ENCODE results near the gene ANO3. TPM values are rescaled to one million over a fixed set of nuclear protein-coding genes. Genes with fewer than 3 reads are reported as not detected.

The ANO3 gene
- total RNA-seq, 6 experiments from 2014 or later, result 0.71 to 2.6 (median 1.4) TPM

DNA sequence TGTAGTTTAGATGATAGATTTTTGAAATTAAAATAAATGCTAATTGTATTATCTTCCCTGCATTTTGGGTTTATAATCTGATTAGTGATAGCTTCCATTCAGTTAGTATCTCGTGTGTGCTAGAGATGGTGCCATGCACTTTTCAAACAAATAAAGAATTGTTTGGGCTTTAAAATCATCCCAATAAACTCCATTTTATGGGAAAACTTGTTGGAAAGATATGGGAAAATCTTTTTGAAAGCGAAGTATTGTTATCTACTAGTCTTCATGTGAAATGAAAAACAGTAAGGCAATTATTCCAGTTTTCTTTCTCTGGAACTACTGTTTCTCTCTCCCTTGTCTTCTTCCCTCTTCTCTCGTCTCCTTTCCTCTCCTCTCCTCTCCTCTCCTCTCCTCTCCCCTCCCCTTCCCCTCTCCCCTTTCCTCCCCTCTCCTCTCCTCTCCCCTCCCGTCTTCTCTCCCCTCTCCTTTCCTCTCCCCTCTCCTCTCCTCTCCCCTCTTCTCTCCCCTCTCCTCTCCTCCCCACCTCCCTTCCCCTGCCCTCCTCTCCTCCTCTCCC is 268.0 kb downstream of the ANO3 start:
- Histone ChIP-seq H3K4me1 (no peaks in the 10 kb centered on the region), H3K36me3 (no peaks in the 10 kb centered on the region), H3K27me3 (no peaks in the 10 kb centered on the region), H3K9me3 (no peaks in the 10 kb centered on the region), H3K27ac (no peak overlapping the region), H3K4me3 (no peak overlapping the region)
- TF ChIP-seq, protein P1, sequence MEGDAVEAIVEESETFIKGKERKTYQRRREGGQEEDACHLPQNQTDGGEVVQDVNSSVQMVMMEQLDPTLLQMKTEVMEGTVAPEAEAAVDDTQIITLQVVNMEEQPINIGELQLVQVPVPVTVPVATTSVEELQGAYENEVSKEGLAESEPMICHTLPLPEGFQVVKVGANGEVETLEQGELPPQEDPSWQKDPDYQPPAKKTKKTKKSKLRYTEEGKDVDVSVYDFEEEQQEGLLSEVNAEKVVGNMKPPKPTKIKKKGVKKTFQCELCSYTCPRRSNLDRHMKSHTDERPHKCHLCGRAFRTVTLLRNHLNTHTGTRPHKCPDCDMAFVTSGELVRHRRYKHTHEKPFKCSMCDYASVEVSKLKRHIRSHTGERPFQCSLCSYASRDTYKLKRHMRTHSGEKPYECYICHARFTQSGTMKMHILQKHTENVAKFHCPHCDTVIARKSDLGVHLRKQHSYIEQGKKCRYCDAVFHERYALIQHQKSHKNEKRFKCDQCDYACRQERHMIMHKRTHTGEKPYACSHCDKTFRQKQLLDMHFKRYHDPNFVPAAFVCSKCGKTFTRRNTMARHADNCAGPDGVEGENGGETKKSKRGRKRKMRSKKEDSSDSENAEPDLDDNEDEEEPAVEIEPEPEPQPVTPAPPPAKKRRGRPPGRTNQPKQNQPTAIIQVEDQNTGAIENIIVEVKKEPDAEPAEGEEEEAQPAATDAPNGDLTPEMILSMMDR (IDR thresholded peaks at IDR 0.05), result no peak
- ATAC-seq (no peak), DNase-seq (no peak)
- 47% methylated on average over 3 of the region's 4 CpGs for WGBS (ENCODE audit: insufficient coverage, low coverage, low lambda C conversion rate, missing lambda C conversion rate)
- intact Hi-C loops (cut with DNase I), result no loop called here

DNA sequence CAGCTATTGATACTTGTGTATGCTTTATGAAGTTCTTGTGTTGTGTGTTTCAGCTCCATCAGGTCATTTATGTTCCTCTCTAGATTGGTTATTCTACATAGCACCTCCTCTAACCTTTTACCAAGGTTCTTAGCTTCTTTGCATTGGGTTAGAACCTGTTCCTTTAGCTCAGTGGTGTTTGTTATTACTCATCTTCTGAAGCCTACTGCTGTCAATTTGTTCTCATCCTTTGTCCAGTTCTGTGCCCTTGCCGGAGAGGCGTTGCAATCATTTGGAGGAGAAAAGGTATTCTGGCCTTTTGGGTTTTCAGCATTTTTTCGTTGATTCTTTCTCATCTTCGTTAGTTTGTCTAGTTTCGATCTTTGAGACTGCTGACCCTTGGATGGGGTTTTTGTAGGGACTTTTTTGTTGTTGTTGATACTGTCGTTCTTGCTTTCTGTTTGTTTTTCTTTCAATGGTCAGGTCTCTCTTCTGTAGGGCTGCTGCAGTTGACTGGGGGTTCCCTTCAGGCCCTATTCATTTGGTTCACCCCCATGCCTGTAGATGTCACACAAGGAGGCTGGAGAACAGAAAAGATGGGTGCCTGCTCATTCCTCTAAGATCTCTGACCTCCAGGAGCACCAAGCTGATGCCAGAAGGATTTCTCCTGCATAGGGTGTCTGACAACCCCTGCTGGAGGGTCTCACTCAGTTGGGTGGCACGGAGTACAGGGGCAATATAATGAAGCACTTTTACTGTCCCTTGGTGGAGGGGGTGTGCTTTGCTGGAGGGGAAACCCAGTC is 276.0 kb downstream of the ANO3 start:
- no peaks in the 10 kb centered on the region for H3K36me3 ChIP-seq
- H3K27me3 ChIP-seq, result no peaks in the 10 kb centered on the region
- TF ChIP-seq POLR2A (IDR thresholded peaks at IDR 0.05), result no peak
- TF ChIP-seq, protein P1 (IDR thresholded peaks at IDR 0.05), result no peak
- peaks cover 0 to 5% (median 0%) of the 10 kb centered on the region in 4 donors for H3K9me3 ChIP-seq
- WGBS (ENCODE audit: insufficient coverage, low coverage, low lambda C conversion rate, missing lambda C conversion rate), result 72% methylated on average over 7 of the region's 7 CpGs
- no peaks in the 10 kb centered on the region for H3K4me1 ChIP-seq
- H3K4me3 ChIP-seq, result no peak overlapping the region
- H3K27ac ChIP-seq, result no peak overlapping the region
- ATAC-seq, result no peak
- intact Hi-C loops (cut with DNase I), result no loop called here
- DNase-seq, result no peak

DNA sequence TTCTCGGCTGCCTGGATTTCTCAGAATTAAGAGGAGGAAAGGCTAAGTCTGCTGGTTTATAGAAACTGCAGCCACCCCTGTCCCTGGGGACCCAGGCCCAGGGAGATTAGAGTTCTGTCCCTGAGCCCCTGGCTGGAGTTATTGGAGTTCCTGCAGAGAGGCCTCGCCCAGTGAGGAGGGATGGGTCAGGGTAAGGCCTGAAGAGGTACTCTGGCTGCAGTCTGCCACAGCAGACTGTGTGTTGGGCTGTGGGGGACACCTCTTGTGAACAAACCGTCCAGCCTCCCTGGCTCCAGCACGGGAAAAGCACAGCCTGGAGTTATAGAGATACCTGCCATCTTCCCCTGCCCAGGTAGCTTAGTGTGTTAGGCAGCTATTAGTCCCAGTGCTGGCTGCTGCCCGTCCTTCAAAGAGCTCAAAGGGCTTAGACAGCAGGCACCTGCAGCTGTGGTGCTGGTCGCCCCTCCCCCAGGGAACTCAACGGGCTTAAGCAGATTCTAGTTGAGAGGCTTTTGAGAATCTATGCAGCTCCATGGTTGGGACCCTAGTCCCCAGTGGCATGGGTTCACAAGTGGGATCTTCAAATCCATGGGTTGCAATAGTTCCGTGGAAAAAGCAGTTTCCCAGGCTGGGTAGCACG is 276.7 kb downstream of the ANO3 start:
- no peak for TF ChIP-seq POLR2A (IDR thresholded peaks at IDR 0.05)
- TF ChIP-seq, protein P1 (IDR thresholded peaks at IDR 0.05), result no peak
- Histone ChIP-seq H3K4me1 (no peaks in the 10 kb centered on the region), H3K27ac (no peak overlapping the region), H3K4me3 (no peak overlapping the region), H3K9me3 (peaks cover 0 to 5% (median 0%) of the 10 kb centered on the region in 4 donors), H3K36me3 (no peaks in the 10 kb centered on the region), H3K27me3 (no peaks in the 10 kb centered on the region)
- DNase-seq, result no peak
- intact Hi-C loops (cut with DNase I), result no loop called here
- 53% methylated on average over 3 of the region's 9 CpGs for WGBS (ENCODE audit: insufficient coverage, low coverage, low lambda C conversion rate, missing lambda C conversion rate)
- ATAC-seq, result no peak

DNA sequence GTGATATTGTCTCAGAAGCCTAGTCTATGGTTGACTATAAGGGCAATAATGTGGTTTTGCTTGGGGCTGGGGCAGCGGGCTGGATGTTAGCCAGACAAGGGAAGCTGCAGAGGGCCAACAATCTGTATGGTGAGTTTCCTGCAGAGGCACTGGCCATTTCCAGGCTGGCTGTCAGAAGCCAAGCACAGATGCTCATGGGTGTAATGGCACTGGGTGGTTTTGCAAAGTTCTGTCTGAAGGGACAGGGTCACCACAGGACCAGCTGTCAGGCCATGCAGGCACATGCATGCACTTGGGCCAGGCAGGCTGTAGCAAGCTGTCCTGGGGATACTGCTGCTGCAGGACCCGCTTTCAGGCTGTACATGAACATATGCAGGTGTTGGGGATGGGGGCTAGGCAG is 281.8 kb downstream of the ANO3 start:
- intact Hi-C loops (cut with DNase I), result no loop called here
- no peak for ATAC-seq
- no peaks in the 10 kb centered on the region for H3K4me1 ChIP-seq
- no peak overlapping the region for H3K4me3 ChIP-seq
- WGBS (ENCODE audit: insufficient coverage, low coverage, low lambda C conversion rate, missing lambda C conversion rate), result 80% methylated on average over 1 of the region's 2 CpGs
- TF ChIP-seq POLR2A (IDR thresholded peaks at IDR 0.05), result no peak
- DNase-seq, result no peak
- no peak overlapping the region for H3K27ac ChIP-seq
- H3K27me3 ChIP-seq, result no peaks in the 10 kb centered on the region
- no peaks in the 10 kb centered on the region for H3K36me3 ChIP-seq
- peaks cover 0 to 5% (median 0%) of the 10 kb centered on the region in 4 donors for H3K9me3 ChIP-seq

DNA sequence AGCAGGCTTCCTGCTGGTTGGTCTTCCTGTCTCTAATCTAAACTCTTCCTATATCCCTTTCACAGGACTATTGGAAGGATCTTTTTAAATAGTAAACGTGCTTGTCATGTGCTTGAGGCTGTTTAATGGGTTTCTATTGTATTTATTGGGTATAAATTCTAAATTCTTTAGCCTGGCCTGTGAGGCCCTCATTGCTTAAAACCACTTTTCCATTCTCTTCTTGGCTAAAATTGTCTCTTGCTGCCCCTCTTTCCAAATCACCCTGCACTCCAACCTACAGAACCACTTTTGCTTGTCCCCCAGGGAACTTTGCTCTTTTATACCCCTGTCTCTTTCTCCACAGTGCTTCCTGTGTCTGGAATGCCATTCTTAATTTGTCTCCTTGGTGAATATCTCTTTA is 286.5 kb downstream of the ANO3 start:
- DNase-seq (no peak), ATAC-seq (no peak)
- TF ChIP-seq POLR2A (IDR thresholded peaks at IDR 0.05), result no peak
- TF ChIP-seq, protein P1 (IDR thresholded peaks at IDR 0.05), result no peak
- H3K4me3 ChIP-seq, result no peak overlapping the region
- 5% methylated on average over 1 of the region's 1 CpG for WGBS (ENCODE audit: insufficient coverage, low coverage, low lambda C conversion rate, missing lambda C conversion rate)
- H3K36me3 ChIP-seq, result no peaks in the 10 kb centered on the region
- H3K27me3 ChIP-seq, result no peaks in the 10 kb centered on the region
- no peaks in the 10 kb centered on the region for H3K4me1 ChIP-seq
- no peak overlapping the region for H3K27ac ChIP-seq
- H3K9me3 ChIP-seq, result no peaks in the 10 kb centered on the region
- intact Hi-C loops (cut with DNase I), result no loop called here

Data from right lobe of liver (tissue), 6 donors.